ENCODE measurements around the gene SRP68. TPM values are rescaled to one million over a fixed set of nuclear protein-coding genes. Genes with fewer than 3 reads are reported as not detected.

Gene SRP68
- total and polyA plus RNA-seq, 2 donors (not counting 1 experiment from before 2014, with no cell fraction given) = 29.6 to 82.3 TPM

DNA sequence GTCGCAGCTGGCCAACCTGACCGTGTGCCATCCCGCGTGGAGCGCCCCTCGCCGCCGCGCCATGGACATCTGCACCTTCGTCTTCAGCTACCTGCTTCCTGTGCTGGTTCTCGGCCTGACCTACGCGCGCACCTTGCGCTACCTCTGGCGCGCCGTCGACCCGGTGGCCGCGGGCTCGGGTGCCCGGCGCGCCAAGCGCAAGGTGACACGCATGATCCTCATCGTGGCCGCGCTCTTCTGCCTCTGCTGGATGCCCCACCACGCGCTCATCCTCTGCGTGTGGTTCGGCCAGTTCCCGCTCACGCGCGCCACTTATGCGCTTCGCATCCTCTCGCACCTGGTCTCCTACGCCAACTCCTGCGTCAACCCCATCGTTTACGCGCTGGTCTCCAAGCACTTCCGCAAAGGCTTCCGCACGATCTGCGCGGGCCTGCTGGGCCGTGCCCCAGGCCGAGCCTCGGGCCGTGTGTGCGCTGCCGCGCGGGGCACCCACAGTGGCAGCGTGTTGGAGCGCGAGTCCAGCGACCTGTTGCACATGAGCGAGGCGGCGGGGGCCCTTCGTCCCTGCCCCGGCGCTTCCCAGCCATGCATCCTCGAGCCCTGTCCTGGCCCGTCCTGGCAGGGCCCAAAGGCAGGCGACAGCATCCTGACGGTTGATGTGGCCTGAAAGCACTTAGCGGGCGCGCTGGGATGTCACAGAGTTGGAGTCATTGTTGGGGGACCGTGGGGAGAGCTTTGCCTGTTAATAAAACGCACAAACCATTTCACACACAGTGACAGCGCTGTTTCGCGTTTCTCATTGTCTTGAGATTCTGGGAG, 4.7 kb upstream of the SRP68 start:
- TF ChIP-seq EZH2 (IDR thresholded peaks at IDR 0.05; ENCODE audit: borderline replicate concordance, insufficient read depth, low read depth, low read length, poor library complexity, severe bottlenecking) (no peak), CTCF (IDR thresholded peaks at IDR 0.05) (no peak)
- peak overlapping the region; percentile 90 for H3K27ac Mint-ChIP-seq
- Histone ChIP-seq H4K20me1 (ENCODE audit: control insufficient read depth, insufficient read depth, low read length, poor library complexity, severe bottlenecking) (no peaks in the 10 kb centered on the region), H3K27ac (ENCODE audit: low read length in 2 of 2) (no peak overlapping the region), H3K4me3 (ENCODE audit: control extremely low read depth in 1 of 5, extremely low read depth in 1 of 5, insufficient read depth in 1 of 5, low read depth in 2 of 5, low read length in 4 of 5) (peak overlapping the region in 4 of 5 experiments; percentile 17 to 29 (median 24)), H3K27me3 (replicated peaks in 1 of 4; ENCODE audit: control extremely low read depth in 1 of 4, control insufficient read depth in 3 of 4, insufficient read depth in 4 of 4, low read length in 3 of 4) (peaks cover 0 to 64% (median 44%) of the 10 kb centered on the region in 4 experiments), H3K9me3 (ENCODE audit: control extremely low read depth in 1 of 3, control insufficient read depth in 2 of 3, insufficient read depth in 1 of 3, low read length in 2 of 3) (peaks cover 0 to 21% (median 0%) of the 10 kb centered on the region in 3 donors), H3K4me1 (ENCODE audit: control insufficient read depth in 2 of 2, insufficient read depth in 2 of 2, low read length in 2 of 2) (peaks cover 52 to 57% of the 10 kb centered on the region in 2 donors), H3K36me3 (replicated peaks in 1 of 2; ENCODE audit: control extremely low read depth in 1 of 2, control insufficient read depth in 1 of 2, extremely low read depth in 1 of 2, insufficient read depth in 2 of 2, low read length in 1 of 2) (no peaks in the 10 kb centered on the region), H3K4me2 (replicated peaks; ENCODE audit: low read depth, low read length, poor library complexity, severe bottlenecking) (peak overlapping the region; percentile 63), H2AFZ (ENCODE audit: insufficient read depth, low read depth, low read length, poor library complexity, severe bottlenecking) (no peak overlapping the region), H3K79me2 (ENCODE audit: control insufficient read depth, insufficient read depth, low read length) (peaks cover 13% of the 10 kb centered on the region), H3K9ac (ENCODE audit: low read length) (peak overlapping the region; percentile 51)
- H3K4me1 Mint-ChIP-seq = peaks cover 54% of the 10 kb centered on the region
- WGBS (ENCODE audit: insufficient coverage) = 10% methylated on average over 81 of the region's 82 CpGs
- CTCF ChIA-PET = interaction anchor here (0.9 kb wide), 1 partner anchor 202 kb away, joined by 3 read pairs; no protein-coding TSS in a partner anchor
- peak overlapping the region; percentile 85 for H3K4me3 Mint-ChIP-seq
- no peak for ATAC-seq (ENCODE audit: low read depth)
- H3K9me3 Mint-ChIP-seq (ENCODE audit: insufficient read depth) = no peaks in the 10 kb centered on the region
- intact Hi-C loops (cut with micrococcal nuclease) = no loop called here
- POLR2A ChIA-PET = interaction anchor here (0.6 kb wide), 1 partner anchor 641 kb away, joined by 5 read pairs; no protein-coding TSS in a partner anchor
- peak; percentile 89 for DNase-seq
- peaks cover 31% of the 10 kb centered on the region for H3K27me3 Mint-ChIP-seq
